Tongue (tissue), 2 donors: ENCODE results near the gene PHKG1. TPM values are rescaled to one million over a fixed set of nuclear protein-coding genes. Genes with fewer than 3 reads are reported as not detected.
"Not testable (repeated sequence)": the region's sequence is repeated elsewhere in the genome, so short reads cannot be mapped to it uniquely, and the experiment has no call there.

Experiments used
- DNase-seq: peaks from one replicate; pipeline ENCODE4 v3.0.0-alpha.2; 2015
- total RNA-seq: library from RNA; depleted of rRNA; stranded (reverse); fragments of >200 nt; gene quantifications from one replicate; pipeline ENCODE4 v1.2.3, GENCODE V29; 2014

Gene PHKG1
- total RNA-seq, 1 donor from 2014 or later: 65.2 TPM

DNA sequence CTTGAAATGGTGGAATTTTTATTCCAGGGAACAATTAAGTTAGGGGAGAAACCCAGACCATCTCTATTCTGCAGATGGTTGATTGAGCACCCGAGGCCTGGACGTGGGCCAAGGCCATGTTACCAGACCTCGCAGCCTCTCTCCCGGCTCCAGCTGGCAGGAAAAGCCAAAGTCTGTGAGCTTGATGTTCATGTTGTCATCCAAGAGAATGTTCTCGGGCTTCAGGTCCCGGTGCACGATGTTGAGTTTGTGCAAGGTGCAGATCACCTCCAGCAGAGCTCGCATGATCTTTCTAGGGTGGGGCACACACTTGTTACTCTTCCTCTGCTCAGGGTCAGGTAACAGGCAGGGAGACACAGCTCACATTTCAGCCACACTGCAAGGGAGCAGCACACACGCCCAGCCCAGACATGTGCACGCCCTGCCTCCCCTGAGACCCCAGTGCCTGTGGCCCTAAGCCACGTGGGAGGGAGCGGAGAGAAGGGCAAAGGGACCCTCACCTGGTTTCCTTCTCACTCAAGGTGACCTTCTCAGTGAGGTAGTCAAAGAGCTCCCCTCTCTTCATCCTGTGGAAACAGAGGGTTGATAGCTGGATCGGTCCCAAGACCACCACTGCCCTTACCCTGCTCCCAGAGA is 9.5 kb downstream of the PHKG1 start:
- DNase-seq: peak; percentile 82

DNA sequence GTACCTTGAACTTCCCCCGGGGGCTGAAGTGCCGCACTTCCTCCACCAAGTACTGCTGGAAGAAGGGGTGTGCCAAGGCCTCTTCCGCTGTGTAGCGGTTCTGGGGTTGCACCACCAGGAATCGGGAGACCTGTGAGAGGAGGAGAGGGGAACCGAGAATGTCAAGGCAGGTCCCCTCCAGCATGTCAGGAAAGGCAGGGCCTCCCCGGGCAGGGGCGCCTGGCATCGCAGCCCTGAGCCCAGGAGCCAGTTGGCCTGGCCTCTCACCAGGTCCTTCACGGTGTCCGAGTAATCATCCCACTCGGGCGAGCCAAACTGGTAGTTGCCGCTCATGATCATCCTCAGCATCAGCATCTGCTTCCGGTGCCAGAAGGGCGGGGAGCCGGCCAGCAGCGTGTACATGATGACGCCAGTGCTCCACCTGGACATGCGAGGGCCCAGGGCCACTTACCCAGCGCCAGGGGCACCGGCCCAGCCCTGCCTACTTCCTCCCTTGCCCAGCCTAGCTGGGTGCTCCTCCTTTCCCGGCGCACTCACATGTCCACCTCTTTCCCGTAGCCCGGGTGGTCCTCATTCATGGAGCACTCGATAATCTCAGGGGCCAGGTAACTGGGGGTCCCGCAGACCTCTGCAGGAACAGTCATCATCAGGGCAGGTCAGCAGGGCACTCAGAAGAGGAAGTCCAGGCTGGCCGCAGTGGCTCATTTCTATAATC is 11.0 kb downstream of the PHKG1 start:
- DNase-seq: no peak

DNA sequence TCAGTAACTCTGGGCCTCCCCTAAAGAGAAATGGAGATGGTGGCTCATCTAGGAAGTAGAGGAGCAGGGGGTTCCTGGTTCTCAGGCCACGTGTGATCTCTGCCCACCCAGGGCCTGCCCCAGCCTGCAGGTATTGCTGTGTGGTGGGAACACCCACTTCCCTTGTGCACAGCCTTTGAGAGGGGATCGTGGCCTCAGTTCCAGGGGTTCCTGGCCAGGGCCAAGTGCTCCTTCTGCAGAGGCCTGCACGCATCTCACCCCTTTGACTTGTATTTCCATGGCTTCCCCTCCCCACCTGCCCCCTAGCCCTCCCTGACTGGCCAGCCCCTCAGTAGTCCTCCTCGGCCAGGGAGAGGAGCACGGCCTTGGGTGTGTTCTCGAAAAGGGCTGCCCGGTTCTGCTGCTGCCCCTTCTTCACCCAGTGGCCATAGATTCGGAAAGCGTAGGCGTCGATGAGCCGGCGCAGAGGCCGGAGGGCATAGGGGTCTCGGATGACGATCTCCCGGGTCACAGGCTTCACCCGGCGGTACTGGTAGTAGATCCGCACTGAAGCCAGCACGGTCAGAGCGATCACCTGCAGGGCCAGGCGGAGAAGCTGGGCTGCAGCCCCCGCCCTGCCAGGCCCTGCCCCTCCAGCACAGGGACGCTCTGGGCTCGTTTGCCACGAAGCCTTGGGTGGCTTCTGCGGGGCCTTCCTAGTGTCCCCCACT is 11.9 kb downstream of the PHKG1 start:
- DNase-seq: not testable (repeated sequence)

DNA sequence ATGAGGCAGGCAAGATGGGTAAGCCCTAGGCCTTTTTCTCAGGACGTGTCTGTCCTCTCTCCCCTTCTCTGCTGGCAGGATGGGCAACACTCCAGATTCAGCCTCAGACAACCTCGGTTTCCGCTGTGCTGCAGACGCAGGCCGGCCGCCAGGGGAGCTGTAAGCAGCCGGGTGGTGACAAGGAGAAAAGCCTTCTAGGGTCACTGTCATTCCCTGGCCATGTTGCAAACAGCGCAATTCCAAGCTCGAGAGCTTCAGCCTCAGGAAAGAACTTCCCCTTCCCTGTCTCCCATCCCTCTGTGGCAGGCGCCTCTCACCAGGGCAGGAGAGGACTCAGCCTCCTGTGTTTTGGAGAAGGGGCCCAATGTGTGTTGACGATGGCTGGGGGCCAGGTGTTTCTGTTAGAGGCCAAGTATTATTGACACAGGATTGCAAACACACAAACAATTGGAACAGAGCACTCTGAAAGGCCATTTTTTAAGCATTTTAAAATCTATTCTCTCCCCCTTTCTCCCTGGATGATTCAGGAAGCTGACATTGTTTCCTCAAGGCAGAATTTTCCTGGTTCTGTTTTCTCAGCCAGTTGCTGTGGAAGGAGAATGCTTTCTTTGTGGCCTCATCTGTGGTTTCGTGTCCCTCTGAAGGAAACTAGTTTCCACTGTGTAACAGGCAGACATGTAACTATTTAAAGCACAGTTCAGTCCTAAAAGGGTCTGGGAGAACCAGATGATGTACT is 13.1 kb downstream of the PHKG1 start:
- DNase-seq: peak; percentile 58

DNA sequence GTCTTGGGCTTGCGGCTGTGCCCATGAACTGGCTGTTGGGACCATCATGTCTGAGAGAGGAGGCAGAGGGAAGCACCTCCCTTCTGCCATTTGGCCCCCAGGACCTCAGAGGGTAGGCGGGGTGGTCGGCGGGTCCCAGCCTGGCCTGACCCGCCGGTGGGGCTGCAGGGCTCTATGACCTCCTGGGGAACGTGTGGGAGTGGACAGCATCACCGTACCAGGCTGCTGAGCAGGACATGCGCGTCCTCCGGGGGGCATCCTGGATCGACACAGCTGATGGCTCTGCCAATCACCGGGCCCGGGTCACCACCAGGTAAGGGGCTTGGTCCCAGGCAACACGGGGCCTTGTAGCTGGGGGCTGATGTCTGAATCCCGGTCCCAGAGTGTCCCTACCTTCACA is 14.6 kb downstream of the PHKG1 start:
- DNase-seq: no peak

DNA sequence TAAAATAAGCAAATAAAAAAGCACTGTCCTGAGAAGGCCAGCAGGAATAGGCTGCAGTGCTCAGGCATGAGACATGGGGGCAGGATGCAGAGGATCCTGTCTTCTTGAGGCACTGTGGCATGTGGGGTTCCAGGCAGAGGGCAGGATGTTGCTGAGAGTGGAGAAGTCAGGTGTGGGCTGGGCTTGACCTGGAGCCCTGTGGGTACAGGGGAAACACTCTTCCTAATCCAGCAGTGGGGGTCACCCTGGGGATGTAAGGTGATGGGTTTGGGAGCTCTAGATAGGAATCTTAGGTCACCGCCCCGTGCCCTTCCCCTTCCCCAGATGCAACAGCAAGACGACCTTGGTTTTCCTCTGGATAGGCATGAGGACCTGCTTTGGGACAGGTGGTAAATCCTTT is 15.1 kb downstream of the PHKG1 start:
- no peak for DNase-seq

DNA sequence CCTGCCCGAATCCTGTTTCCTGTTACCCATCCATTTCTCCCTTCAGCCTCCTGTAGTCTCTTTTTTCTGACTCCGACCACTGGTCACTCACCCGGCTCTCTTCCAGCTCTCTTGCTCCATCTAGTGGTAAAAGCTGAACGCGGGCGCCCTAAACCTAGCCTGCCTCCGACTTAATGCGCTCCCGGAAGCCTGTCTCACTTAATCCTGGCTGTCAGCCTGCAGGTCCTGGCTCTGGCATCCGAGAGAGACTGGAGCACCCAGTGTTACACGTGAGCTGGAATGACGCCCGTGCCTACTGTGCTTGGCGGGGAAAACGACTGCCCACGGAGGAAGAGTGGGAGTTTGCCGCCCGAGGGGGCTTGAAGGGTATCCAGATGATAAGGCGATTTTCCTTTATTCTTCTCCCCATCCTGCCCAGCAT is 18.4 kb downstream of the PHKG1 start:
- DNase-seq: peak; percentile 88

DNA sequence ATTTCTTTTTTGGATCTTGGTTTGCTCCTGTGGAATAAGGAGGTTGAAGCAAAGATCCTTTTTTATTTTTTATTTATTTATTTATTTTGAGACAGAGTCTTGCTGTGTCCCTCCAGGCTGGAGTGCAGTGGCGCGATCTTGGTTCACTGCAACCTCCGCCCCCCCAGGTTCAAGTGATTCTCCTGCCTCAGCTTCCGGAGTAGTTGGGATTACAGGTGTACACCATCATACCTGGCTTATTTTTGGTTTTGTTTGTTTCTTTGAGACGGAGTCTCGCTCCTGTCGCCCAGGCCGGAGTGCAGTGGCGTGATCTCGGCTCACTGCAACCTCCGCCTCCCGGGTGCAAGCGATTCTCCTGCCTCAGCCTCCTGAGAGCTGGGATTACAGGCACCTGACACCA is 26.4 kb downstream of the PHKG1 start:
- not testable (repeated sequence) for DNase-seq

DNA sequence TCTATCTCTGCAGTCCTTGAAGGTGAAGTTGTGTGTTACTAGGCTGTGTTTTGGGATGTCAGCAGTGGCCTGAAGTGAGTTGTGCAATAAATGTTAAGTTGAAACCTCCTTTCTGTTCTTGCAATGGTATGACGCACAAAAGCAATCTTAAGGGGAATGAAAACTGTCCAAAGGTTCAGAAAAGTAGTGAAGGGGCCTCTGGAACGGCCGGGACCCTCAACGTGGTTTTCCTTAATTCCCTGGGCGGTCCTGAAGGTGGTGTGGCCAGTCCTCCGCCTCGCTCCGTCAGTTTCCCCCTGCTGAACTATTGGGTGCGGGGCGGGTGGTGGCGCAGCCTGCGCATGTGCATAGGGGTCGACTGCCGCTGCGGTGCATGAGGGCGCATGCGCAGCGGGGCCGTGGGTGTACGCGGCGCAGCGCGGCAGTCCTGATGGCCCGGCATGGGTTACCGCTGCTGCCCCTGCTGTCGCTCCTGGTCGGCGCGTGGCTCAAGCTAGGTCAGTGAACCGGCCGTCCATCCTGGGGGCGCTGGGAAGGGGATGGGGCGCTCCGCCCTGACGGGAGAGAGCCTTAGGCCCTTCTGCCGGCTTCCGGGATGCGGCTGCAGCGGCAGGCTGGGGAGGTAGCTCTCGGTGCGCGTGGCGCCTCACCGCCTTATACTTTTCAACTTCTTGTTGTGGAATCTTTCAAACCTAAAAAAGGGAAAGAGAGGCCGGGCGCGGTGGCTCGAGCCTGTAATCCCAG is 28.7 kb downstream of the PHKG1 start, which contains the start of gene SUMF2:
Gene SUMF2, plus strand, starts transcription at position 405 of the 744 bp plus-strand sequence. Its CDS starts 26 bp downstream, at position 431.
- DNase-seq: peak; percentile 97

DNA sequence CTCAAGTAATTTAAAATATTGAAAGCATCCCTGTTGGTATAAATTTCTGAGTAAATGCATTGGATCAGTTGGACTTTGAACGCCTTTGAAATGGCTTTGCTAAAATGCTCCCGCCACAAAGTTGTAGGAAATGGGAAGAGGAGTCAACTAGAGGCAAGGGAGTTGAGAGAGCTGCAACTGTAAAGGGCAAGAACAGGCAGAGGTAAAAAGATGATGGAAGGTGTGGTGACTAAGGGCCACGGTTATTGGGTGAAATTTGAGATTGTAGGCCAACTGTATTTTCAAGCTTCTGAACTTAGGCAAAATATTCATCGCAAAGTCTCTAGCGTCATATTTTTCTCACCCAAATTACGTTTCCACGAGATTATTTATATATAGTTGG is 29.3 kb downstream of the PHKG1 start:
- no peak for DNase-seq

DNA sequence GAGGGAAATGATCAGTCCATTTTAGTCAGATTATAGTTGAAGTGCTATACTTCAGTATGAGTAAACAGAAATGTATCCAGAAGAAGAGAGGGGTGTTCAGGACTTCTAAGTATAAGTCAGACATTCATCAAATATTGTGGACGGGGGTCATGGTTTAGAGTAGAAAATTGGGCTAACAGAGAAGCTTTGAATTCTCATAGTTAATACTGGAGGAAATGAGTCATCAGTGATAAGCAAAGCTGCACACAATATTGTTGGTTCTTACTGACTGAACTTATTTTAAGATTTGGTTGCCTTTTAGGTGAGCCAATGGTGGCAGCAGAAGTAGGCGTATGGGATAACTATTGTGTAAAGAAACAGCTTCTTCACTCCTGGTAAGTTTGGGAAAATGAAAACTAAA is 30.4 kb downstream of the PHKG1 start:
- no peak for DNase-seq

DNA sequence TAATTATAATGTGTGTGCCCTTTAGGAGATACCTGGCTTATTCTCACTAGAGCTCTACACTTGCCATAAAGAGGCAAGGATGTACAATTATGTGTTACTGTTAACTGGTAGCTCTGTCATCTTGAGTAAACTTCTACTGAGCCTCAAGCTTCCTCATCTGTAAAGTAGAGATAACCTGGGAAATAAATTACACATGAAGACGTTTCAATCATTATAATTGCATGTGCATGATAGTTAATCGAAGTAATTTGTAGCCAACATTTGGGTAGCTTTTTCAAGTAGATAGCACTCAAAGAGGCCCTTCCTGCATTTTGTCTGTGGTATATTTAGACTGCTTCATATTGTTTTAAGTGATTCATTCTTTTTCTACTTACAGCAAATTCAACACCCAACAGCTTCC is 38.8 kb downstream of the PHKG1 start:
- no peak for DNase-seq

DNA sequence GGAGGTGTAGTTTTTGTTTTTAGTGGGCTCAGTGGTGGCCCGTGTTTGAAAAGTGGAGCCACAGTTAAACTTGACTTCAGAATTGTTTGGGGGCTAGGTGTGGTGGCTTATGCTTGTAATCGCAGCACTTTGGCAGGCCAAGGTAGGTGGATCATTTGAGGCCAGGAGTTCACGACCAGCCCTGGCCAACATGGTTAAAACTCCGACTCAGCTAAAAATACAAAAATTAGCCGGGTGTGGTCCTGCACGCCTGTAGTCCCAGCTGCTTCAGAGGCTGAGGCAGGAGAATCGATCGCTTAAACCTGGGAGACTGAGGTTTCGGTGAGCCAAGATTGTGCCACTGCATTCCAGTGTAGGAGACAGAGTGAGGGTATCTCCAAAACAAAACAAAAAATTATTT is 39.4 kb downstream of the PHKG1 start:
- DNase-seq: no peak

DNA sequence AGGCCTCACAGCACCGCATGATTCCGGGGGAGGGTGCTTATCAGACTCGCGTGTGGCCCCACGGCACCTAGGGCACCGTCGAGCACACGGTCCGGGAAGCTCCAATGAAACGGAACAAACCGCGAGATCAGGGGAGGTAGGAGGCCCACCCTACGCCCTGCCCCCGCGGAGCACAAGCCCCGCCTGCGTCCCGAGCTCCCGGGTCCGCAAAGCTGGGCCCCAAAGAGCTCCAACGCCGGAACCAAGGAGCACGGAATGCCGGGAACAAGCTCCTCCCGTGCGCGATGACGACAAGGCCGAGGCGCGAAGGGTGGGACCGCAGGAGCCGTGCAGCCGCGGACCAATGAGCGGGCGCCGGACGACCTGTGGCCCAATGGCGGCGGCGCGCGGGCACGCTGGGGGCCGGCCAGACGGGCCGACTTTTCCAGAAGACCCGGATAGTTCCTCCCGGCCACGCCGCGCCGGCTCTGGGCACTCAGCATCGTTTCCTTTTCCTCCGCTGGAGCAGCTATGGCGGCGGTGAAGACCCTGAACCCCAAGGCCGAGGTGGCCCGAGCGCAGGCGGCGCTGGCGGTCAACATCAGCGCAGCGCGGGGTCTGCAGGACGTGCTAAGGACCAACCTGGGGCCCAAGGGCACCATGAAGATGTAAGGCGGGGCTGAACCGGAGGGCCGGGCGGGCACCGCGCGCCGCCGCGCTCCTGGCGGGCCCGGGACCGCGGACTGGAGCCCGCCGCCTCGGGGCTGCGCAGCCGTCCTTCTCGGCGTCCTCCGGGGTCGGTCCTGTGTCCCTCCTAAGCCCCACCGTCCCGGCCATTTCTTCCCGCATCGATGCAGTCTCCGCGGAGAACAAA is 41.2 kb downstream of the PHKG1 start, which contains the start of the genes CCT6A and PSPH:
Gene CCT6A, plus strand, starts transcription at position 427 of the 853 bp plus-strand sequence. Its CDS starts 84 bp downstream, at position 511.
Gene PSPH, minus strand, starts transcription at position 106 of the 853 bp plus-strand sequence. CDS start 30,232 bp downstream, outside the sequence.
- peak; percentile 99 for DNase-seq

DNA sequence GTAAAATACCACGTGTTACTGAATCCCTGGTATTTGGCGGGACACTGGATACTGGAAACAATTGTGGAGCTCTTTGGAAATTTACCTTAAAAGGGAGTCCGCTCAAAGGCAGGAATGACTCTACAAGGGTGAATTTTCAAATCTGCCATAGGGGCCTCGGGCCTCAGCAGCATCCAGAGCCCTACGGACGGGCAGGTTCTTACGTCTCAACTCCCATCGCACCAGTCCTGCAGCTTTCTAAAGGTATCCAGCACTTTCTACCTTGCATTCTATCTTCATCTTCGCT is 41.8 kb downstream of the PHKG1 start:
- no peak for DNase-seq

DNA sequence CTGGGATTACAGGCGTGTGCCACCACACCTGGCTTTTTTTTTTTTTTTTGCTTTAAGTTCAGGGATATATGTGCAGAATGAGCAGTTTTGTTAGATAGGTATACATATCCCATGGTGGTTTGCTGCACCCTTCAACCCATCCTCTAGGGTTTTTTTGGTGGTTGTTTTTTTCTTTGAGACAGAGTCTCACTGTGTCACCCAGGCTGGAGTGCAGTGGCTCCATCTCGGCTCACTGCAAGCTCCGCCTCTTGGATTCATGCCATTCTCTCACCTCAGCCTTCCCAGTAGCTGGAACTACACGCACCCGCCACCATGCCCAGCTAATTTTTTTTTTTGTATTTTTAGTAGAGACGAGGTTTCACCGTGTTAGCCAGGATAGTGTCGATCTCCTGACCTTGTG is 44.0 kb downstream of the PHKG1 start:
- not testable (repeated sequence) for DNase-seq

DNA sequence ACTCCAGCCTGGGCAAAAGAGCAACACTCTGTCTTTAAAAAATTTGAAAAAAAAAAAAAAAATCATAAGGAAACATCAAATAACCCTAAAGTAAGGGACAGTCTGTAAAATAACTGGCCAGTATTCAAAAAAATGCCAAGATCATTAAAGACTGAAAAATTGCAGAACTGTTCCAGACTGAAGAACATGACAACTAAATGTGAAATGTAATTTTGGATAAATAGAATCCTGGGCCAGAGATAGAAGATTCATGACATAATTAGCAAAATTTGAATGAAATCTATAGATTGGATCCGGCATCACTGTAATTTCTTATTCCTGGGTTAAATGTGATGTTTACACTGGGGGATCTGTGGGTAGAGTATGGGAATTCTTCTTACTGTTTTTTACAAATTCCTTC is 44.5 kb downstream of the PHKG1 start:
- no peak for DNase-seq

DNA sequence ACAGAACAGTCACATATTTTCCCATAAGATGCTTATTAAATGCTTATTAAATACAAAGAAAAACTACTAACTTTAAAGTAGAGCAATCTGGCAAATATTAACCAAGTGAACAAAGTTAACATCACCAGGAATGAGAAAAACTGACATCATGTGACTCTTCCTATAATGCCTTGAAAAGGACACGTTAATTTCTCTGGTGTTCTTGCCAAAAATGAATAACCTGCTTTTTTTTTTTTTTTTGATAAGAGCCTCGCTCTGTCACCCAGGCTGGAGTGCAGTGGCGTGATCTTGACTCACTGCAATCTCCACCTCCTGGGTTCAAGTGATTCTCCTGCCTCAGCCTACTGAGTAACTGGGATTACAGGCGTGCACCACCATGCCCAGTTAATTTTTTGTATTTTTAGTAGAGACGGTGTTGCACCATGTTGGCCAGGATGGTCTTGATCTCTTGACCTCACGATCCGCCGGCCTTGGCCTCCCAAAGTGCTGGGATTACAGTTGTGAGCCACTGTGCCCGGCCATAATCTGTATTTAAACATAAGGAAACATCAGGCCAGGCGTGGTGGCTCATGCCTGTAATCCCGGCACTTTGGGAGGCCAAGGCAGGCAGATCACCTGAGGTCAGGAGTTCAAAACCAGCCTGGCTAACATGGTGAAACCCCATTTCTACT is 45.2 kb downstream of the PHKG1 start:
- DNase-seq: not testable (repeated sequence)

DNA sequence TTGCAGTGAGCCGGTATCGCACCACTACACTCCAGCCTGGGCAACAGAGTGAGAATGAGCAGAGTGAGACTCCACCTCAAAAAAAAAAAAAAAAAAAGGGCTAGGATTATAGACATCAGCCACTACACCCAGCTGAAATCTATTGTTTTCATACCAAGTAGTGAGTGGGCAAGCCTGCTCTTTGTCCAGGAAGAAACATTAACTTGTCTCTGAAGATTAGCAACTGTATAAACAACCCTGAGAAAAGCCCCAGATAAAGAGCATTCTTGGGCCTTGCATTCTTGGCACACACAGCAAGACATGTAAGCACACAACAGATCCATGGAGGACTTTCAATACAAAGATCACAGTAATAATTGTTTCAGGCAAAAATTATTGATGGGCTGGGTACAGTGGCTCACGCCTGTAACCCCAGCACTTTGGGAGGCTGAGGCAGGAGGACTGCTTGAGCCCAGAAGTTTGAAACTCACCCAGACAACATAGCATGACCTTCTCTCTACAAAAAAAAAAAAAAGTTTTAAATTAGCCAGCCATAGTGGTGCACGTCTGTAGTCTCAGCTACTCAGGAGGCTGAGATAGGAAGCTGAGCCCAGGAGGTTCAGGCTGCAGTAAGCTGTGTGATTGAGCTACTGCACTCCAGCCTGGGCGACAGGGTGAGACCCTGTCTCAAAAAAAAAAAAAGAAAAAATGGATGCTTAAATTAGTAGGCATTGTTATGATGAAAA is 45.9 kb downstream of the PHKG1 start:
- DNase-seq: peak; percentile 34

DNA sequence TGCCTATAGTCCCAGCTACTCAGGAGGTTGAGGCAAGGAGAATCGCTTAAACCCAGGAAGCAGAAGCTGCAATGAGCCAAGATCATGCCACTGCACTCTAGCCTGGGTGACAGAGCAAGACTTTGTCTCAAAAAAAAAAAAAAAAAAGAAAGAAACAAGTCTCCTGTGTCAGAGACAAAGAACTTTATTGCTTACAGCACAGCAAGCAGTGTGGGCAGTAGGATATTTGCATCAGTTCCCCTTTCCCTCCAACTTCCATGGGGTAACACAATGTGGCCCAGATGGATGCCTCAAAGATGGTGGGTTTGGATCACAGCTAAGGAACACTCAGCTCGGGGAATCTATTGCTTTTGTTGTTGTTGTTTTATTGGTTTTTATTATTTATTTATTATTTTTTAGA is 47.0 kb downstream of the PHKG1 start:
- not testable (repeated sequence) for DNase-seq
